Measurements from ENCODE around the gene LBP.

The LBP gene

DNA sequence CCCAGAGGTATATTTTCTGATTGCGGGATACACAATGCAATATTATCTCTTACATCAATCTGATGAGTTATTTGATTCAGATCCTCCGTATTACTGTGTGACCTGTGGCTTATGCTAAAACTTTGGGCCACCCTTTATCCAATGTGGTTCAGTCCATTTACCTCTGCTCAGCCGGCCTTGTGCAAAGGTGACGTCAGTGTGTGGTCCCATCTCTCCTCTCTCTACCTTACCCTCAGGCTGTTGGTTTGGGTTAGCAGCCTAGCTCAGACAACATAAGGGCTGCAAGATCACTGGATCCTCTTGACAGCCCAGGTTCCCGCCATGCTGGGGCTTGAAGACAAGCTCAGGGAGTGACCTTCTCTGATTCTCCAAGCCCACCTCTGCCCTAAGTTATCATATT lies 55.8 kb downstream of the LBP start:
- H4K20me1 ChIP-seq (ENCODE audit: low read depth, low read length), result no peaks in the 10 kb centered on the region
- H3K9ac ChIP-seq (ENCODE audit: low read length), result no peak overlapping the region
- H3K79me2 ChIP-seq (ENCODE audit: insufficient read depth, low read length), result no peaks in the 10 kb centered on the region
- no peak overlapping the region for H2AFZ ChIP-seq (ENCODE audit: low read depth, low read length, severe bottlenecking)
- H3K4me3 ChIP-seq (ENCODE audit: insufficient read depth, low read length, poor library complexity, severe bottlenecking), result no peak overlapping the region
- H3K9me2 ChIP-seq (replicated peaks; ENCODE audit: insufficient read depth, low read length), result no peaks in the 10 kb centered on the region
- H3K27ac ChIP-seq (ENCODE audit: low read depth, low read length), result no peak overlapping the region
- H3K9me3 ChIP-seq (ENCODE audit: insufficient read depth, low read length), result 0 out of 2 replicates have a peak, but pooled peaks cover 4% of the 10 kb centered on the region
- H3K36me3 ChIP-seq (ENCODE audit: low read length), result no peaks in the 10 kb centered on the region
- no peaks in the 10 kb centered on the region for H3K27me3 ChIP-seq (ENCODE audit: low read length)
- TF ChIP-seq EZH2phosphoT487 (conservative IDR thresholded peaks at IDR 0.05; ENCODE audit: low read length) (no peak), CTCF (IDR thresholded peaks at IDR 0.05; ENCODE audit: insufficient read depth, low read length, poor library complexity, severe bottlenecking) (no peak)
- no peaks in the 10 kb centered on the region for H3F3A ChIP-seq (ENCODE audit: insufficient read depth)
- no peak overlapping the region for H3K4me2 ChIP-seq (ENCODE audit: low read depth, low read length, poor library complexity, severe bottlenecking)

- Histone ChIP-seq H3K9me3 (ENCODE audit: insufficient read depth, low read length) (0 out of 2 replicates have a peak, but pooled peaks cover 4% of the 10 kb centered on the region), H2AFZ (ENCODE audit: low read depth, low read length, severe bottlenecking) (no peak overlapping the region), H3K9ac (ENCODE audit: low read length) (no peak overlapping the region), H3K36me3 (ENCODE audit: low read length) (no peaks in the 10 kb centered on the region), H3K9me2 (replicated peaks; ENCODE audit: insufficient read depth, low read length) (no peaks in the 10 kb centered on the region), H3K27me3 (ENCODE audit: low read length) (no peaks in the 10 kb centered on the region), H3K4me2 (ENCODE audit: low read depth, low read length, poor library complexity, severe bottlenecking) (no peak overlapping the region), H3F3A (ENCODE audit: insufficient read depth) (no peaks in the 10 kb centered on the region), H3K4me3 (ENCODE audit: insufficient read depth, low read length, poor library complexity, severe bottlenecking) (no peak overlapping the region), H3K27ac (ENCODE audit: low read depth, low read length) (no peak overlapping the region), H3K79me2 (ENCODE audit: insufficient read depth, low read length) (no peaks in the 10 kb centered on the region), H4K20me1 (ENCODE audit: low read depth, low read length) (no peaks in the 10 kb centered on the region)
- TF ChIP-seq CTCF (IDR thresholded peaks at IDR 0.05; ENCODE audit: insufficient read depth, low read length, poor library complexity, severe bottlenecking), result no peak
- no peak for TF ChIP-seq EZH2phosphoT487 (conservative IDR thresholded peaks at IDR 0.05; ENCODE audit: low read length)
Measured at GRCh38 chr20:38402816-38403215, 56.5 kb downstream of the LBP start.

DNA sequence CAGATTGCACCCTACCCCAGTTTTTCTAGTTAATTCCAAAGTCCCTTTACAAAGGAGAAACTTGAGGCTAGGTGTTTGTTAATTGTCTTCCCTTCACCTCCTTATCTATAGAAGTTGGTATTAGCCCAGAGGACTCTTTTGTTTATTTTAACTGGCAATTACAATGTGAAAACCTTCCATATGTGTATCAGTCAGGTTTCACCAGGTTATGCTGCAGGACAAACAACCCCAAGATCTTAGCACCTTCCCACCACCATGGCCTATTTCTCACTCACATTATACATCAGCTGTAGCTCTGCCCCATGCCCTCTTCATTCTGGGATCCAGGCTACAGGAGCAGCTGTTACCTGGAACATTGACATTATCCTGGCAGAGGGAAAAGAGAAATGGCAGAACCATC lies 57.7 kb downstream of the LBP start:
- no peaks in the 10 kb centered on the region for H3K27me3 ChIP-seq (ENCODE audit: low read length)
- TF ChIP-seq CTCF (IDR thresholded peaks at IDR 0.05; ENCODE audit: insufficient read depth, low read length, poor library complexity, severe bottlenecking) (no peak), EZH2phosphoT487 (conservative IDR thresholded peaks at IDR 0.05; ENCODE audit: low read length) (no peak)
- H3K4me2 ChIP-seq (ENCODE audit: low read depth, low read length, poor library complexity, severe bottlenecking), result no peak overlapping the region
- H3F3A ChIP-seq (ENCODE audit: insufficient read depth), result no peaks in the 10 kb centered on the region
- H4K20me1 ChIP-seq (ENCODE audit: low read depth, low read length), result no peaks in the 10 kb centered on the region
- no peak overlapping the region for H3K27ac ChIP-seq (ENCODE audit: low read depth, low read length)
- no peaks in the 10 kb centered on the region for H3K9me2 ChIP-seq (replicated peaks; ENCODE audit: insufficient read depth, low read length)
- H3K36me3 ChIP-seq (ENCODE audit: low read length), result no peaks in the 10 kb centered on the region
- 0 out of 2 replicates have a peak, but pooled peaks cover 4% of the 10 kb centered on the region for H3K9me3 ChIP-seq (ENCODE audit: insufficient read depth, low read length)
- no peaks in the 10 kb centered on the region for H3K79me2 ChIP-seq (ENCODE audit: insufficient read depth, low read length)
- H3K4me3 ChIP-seq (ENCODE audit: insufficient read depth, low read length, poor library complexity, severe bottlenecking), result no peak overlapping the region
- H3K9ac ChIP-seq (ENCODE audit: low read length), result no peak overlapping the region
- no peak overlapping the region for H2AFZ ChIP-seq (ENCODE audit: low read depth, low read length, severe bottlenecking)
